Right ventricle myocardium inferior (tissue), 1 donor: Measurements from ENCODE around the gene EQTN. TPM values are rescaled to one million over a fixed set of nuclear protein-coding genes. Genes with fewer than 3 reads are reported as not detected.

Experiments
- ATAC-seq: fragments of 200-7000 bp; cut with Tn5 transposase; one replicate; pipeline ENCODE4 v1.9.1; 2020; ENCODE audit warnings: mild to moderate bottlenecking, moderate library complexity
- DNase-seq: peaks from one replicate; pipeline ENCODE4 v3.0.0; 2021; ENCODE audit errors: missing footprints
- intact Hi-C: fragments of 100-400 bp; cut with DNase I; formaldehyde crosslinking; loops from one replicate; pipeline ENCODE4 v1.11.0; 2022
- total RNA-seq: library from RNA; stranded (reverse); fragmentation: NEBNext Ultra II Directional; extraction: Animal tissue kit (Norgen Biotek cat#: 25700); gene quantifications from one replicate; pipeline ENCODE4 v1.2.1, GENCODE V29; 2021
- donor health status: DM: no; HTN: yes; CAD: no; lungs with severe emphysema.

EQTN gene
- total RNA-seq, 1 donor from 2014 or later = not detected

DNA sequence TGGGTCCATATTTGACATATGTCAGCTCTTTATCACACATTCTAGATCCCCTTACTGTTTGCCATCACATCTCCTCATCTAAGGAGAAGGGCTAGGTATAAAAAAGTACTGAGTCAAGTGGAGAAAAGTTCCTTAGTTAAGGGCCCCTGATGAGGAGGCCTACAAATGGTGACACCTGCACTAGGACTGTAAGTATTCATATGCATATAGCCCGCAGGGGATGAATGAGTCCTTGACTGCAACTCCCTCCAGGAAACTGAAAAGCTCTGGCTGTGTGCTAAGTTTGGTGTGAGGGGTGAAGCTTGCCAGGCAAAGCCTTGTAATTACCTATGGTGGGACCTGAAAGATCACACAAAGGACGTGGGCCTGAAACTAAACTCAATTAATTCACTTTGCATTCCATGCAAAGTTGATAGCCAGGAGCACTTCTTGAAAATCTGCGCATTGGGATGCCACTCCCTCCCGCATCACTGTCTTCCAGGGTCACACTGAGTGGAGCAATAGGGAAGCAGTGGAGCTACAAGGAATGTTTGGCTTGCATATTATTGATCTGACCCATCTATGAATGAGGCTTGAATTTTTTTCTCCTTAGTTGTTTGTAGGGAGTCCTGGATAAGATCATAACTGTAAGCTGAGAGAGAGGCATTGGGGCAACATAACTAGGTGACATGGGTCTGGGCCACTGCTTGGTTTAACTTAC is 11.9 kb upstream of the EQTN start:
- DNase-seq = no peak
- intact Hi-C loops = no loop called here
- ATAC-seq = no peak

DNA sequence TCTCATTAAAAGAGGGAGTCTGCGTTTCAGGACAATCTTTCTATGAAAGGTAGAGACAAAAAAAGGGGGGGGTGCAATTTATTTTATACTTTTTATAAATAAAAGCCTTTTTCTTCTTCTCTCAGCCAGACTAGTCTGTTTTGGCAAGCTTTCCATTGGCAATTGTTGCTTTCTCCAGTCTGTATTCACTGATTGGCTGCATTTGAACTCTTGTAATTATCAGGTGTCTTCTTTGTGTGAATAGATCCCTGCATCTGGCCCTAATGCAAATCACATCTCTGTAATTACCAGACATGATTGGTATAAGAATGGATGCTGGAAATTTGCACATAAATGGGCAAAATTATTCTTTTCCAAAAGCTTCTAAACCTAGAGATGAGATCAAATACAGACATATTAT is 7.6 kb upstream of the EQTN start:
- intact Hi-C loops = no loop called here
- DNase-seq (no peak), ATAC-seq (no peak)

DNA sequence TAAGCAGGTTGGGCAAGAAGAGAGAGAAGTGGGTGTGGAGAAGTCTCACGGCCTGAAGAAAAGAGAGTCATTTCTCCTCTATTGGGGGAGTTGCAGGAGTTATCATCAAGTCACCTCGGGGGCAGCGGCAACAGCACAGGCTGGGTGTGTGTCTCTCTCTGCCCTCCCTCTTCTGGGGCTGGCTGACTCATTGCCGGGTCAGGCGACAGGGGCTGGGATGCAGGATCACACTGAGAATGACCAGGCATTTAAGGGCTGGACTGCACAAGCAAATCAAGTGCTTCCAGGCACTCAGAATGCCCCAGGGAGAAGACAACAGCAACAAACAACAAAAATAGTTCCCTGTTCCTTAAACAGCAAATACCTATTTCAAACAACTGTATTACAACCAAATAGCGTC is 6.3 kb upstream of the EQTN start:
- ATAC-seq (peak; percentile 52), DNase-seq (no peak)
- intact Hi-C loops = no loop called here

DNA sequence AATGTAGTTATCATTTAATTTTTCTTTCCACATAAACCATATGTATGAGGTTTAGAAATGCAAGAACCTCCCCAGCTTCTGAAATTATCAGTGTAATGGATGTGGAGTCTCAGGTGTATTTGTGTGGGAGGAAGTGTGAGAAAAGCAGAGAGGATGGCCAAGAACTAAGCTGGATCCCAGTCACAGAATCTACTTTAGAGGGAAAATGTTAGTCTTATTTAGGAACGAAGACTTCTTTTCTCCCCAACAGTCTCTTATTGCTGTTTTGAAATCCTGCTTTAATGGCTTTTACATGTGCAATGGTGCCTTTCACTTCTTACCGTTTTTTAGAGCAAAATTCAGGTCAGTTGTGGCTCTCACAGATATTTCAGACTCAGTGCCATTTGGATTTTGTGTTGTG is 3.0 kb downstream of the EQTN start:
- intact Hi-C loops = no loop called here
- ATAC-seq (no peak), DNase-seq (no peak)

DNA sequence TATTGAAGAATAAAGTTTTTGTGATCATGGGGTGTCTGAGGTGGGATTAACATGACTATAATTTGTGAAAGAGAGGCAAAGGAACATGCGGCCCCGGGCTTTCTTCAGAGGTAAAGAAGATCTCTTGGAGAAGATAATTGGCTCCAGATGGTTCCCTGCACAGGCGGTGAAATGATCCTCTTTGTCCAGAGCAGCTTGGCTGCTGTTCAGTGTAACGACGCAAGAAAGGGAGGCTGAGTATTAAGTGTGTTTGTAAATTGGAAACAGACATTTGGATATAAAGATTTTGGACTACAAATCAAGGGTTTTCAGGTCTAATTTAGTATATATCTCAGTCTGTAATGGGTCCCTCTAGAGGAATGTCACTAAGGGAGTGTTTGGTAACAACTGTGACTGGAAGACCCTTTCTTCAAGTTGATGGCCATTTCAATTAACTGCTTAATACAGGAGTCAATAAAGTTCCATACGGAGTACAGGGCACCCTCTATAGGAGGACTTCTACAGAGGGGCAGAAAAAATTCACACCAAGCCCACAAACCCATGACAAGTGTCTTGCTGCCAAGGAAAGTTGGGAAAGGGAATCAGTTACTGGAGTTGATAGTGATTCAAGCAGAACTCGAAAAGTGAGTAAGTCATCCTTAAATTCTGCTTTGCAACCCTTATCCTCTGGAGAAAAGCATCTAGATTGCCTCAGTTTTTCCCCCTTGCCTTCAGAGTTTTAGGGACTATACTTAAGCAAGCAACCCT is 4.1 kb downstream of the EQTN start:
- DNase-seq (no peak), ATAC-seq (no peak)
- intact Hi-C loops = no loop called here

DNA sequence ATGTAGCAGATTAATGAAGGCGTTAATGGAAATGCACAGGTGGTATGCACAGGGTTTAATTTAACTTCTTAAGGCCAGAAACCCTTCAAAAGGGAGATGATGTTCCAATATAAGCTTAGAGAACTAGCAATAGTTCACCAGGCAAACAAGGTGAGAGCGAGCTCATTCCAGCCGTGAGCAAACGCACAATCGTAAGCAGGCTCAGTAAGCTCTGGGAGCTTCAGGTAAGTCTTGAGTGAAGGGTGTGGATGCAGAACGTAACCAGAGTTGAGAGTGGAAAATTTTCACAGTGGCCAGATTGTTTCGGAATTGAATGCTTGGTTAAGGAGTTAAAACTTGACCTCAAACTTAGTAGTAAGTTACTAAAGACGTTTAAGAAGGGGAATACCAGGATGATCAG is 5.7 kb downstream of the EQTN start:
- intact Hi-C loops = no loop called here
- no peak for DNase-seq
- ATAC-seq = no peak

DNA sequence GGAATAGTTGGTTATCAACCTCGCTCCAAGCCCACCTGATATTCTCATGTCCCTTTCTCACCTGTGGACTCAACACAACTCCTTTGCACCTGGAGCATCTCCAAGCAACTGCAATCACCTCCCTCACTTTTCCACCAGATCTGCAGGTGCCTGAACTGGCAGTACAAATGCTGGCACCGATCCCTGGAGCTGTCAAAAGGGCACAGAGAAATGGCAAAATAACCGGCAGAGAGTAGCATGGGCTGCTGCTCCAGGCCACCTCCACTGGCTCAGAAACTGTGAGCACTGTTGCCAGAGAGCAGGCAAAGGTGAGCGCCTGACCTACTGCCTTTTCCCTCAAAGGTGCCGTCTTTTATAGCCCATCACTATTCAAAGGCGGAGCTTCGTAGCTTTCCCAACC is 14.7 kb downstream of the EQTN start:
- no peak for DNase-seq
- intact Hi-C loops = no loop called here
- ATAC-seq = no peak

DNA sequence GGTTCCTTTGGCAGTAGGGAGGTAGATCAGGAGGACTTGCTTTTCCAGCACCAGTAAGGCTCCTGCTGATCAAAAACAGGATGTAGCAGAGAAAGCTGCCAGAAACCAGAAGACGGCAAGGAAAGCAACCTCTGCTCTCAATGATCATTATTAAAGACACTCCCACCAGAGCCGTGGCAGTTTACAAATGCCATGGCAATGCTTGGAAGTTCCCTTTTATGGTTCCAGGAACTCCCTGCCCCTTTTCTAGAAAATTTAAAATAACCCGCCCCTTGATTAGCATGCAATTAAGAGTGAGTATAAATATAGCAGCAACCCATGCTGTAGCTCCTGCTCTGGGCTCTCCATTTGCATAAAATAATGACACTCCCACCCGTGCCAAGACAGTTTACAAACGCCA is 16.1 kb downstream of the EQTN start:
- no peak for DNase-seq
- ATAC-seq = no peak
- intact Hi-C loops = no loop called here

DNA sequence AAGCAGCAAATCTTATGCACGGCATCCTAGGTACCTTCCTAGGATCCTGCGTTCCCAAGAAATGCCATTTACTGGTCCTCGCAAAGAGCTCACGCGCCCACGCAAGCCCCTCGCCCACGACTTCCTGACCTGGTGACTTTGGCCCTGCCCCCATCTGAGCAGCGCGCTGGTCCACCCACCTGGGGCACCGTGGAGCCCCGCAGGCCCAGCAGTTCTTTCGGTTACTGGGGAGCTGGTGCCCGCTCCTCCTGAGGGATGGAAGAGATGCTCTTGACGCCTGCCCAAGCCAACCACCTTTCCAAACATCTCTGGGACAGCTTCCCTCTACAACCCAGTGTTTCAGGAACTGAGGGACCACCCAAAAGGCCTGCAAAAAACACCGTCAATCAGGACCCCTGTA is 16.7 kb downstream of the EQTN start:
- DNase-seq (no peak), ATAC-seq (no peak)
- intact Hi-C loops = no loop called here

DNA sequence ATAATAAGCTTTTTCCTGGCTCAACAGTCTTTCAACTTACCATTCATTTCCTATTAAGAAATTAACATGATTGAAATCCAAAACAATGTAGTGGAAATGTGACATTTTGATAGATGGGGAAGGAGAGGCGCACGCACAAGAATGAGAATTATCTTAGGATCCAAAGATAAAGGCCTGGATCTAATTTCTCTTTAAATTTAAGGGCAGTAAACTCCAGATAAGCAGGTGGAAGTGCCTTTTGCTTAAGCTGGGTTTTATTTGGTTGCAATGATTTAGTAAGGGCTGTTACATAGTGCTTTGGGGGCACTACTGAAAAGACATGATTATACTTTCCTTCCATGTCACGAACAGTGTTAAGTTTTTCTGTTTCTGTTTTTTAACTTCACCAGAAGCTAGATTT is 17.3 kb downstream of the EQTN start:
- ATAC-seq = no peak
- no peak for DNase-seq
- intact Hi-C loops = no loop called here

DNA sequence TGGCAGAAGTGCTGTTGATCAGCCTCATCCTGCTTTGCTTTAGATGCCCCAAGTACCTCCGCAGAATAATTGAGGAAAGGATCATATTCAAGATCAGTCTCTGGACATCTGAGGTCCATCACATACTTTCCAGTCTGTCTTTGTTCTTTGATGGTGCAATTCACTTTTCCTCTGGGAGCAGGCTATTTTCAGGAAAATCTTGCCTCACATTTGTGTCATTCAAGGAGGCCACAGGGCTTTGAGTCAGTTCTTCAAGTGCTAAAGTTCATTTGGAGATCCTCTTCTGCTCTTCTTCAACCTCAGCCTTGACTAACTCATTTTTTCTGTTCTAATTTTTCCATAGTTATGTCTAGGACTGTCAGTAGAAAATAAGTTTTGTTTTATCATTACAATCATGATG is 18.6 kb downstream of the EQTN start:
- intact Hi-C loops = no loop called here
- ATAC-seq (no peak), DNase-seq (no peak)

DNA sequence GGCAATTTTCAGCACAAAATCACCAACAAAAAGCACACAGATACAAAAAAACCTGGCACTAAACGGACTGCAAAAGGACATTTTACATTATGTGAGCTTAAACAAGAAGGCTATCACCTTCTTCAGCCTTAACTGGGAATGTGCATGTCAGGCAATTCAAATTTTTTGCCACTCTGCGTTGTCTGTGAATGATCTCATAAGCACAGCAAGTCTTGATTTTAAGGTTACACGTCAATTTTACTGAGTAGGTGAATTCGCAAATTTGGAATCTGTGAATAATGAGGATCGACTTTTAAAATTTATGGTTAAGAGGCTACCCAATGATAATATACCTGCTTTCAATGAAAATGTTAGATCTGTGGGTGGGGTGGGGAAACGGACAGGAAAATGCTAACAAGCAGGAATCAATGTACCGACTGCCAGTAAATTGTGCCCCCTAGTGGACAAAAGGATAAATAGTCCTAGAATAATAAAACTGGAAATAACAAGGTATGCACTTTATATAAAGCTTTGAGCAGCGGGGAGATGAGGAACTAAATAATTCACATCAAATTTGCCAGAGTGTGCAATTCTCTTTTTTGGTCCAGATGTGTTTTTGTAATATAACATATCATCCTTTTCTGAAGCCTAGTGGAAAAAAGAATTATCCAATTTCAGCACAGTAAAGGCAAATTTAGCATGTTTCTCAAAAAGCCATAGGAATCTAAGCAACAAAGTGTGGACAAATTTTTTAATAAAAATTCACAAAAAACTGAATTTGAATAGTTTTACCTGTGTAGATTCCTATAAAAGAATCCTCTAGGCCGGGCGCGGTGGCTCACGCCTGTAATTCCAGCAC is 20.5 kb downstream of the EQTN start:
- no peak for DNase-seq
- intact Hi-C loops = loop anchor here (2.0 kb wide), 1 partner anchor 242 kb away; no protein-coding TSS in a partner anchor
- no peak for ATAC-seq

DNA sequence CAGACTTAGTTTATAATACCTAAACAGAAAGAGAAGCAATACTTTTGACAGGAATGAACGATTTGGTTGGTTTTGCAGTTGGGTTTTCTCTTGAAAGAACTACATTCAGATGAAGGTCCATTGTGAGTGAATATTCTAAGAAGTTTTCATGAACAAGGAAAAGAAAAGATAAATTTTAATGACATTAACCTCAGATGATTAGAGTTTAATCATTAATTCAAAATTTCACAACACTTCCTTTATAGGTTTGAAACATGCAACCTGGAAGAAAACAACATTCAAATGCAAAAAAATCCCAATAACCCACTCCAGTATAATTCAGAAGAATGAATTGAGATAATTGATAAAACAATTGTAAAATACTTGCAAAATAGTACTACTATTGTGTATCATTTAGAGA is 23.8 kb downstream of the EQTN start:
- no peak for DNase-seq
- intact Hi-C loops = no loop called here
- no peak for ATAC-seq

DNA sequence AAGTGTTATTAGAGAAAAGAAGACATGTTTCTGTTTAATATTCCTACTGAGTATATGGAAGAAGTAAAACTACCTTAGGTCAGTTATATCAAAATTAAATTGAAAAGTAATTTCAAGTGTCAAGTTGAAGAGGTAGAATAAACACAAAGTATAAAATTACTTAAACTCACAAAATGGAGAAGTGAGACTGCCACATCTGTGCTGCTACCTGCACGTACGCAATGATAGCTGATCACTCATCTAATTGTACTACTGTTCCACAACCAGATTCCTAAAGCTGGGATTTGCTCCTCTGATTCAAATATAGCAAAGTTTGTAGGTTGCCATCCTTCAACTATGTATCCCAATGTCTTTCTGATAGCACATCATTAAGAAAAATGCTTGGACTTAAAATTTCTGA is 24.8 kb downstream of the EQTN start:
- intact Hi-C loops = no loop called here
- DNase-seq = no peak
- ATAC-seq = no peak

DNA sequence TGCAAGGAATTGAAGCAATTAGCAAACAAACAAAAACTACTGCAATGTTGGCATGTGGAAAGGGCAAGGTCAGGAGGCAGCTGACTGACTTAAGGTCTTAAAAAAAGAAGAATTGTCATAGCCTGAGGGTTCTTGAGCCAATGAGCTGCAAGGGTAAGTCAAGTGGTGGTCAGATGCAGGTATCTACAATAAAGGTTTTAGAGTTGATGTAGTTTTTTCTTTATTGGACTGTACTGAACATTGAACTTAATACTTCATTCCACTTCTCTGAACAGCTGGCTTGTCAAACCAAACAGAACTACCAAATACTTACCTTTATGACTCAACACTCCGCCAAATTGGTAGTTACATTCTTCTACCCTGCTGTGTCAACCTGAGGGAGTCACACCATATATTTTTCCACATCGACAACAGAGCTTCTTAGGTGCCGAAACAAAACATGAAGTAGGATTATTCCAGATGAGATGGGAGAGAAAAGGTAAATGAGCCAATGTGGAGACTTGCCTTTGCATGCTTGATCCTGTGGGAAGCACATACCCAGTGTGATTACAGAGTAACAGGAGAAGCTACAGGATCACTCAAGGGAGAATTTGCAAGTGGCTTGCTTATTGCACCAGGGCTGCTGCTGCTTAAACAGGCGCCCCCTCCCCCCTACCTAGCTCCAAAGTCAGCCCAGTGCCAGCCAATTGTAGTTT is 35.3 kb downstream of the EQTN start:
- intact Hi-C loops = no loop called here

DNA sequence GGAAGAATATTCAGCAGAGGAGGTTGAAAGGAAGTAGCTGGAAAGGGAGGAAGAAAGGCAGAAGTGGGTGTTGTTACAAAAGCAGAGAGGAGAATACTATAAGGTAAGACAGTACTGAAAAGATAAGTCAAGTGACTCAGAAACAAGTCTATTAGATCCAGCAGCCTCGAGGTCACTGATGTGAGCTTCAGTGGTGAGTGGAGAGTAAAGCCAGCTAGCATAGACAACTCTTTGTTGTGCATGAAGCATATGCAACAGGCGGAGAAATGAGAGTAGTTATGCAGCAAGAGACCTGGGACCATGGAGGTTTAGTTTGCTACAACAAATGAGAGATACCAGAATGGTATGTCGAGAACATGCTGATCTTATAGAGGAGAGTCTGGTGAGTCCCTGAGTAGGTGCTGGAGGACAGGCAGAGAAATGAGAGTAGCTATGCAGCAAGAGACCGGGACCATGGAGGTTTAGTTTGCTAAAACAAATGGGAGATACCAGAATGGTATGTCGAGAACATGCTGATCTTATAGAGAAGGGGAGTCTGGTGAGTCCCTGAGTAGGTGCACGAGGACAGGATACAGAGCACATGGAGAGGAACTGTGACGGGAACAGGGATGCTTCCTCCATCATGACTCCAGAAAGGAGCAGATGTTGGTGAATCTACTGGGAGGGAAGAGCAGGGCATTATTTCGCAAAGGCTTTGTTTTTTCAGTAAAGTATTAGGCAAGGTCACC is 36.0 kb downstream of the EQTN start:
- intact Hi-C loops = no loop called here
- ATAC-seq = no peak
- no peak for DNase-seq

More for the DNA sequence above, 35.3 kb downstream of the EQTN start:
- ATAC-seq (no peak), DNase-seq (no peak)

DNA sequence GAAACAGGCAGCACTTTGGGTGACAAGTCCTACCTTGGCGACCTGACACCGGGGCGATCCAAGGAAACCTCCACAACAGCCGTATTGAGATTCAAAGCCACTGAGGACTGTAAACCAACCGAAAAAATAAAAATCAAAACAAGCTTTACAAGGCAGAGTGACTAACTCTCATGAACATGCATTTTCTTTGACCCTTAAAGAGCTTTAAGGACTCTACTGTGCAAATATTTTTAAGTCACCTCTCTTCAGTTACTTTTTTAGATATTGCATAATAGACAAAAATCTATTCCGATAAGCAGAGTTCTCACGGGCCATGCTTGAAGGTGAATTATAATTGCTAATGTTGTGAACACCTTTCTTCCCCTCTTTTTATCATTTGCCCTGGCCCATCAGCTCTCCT is 38.3 kb downstream of the EQTN start:
- intact Hi-C loops = no loop called here

DNA sequence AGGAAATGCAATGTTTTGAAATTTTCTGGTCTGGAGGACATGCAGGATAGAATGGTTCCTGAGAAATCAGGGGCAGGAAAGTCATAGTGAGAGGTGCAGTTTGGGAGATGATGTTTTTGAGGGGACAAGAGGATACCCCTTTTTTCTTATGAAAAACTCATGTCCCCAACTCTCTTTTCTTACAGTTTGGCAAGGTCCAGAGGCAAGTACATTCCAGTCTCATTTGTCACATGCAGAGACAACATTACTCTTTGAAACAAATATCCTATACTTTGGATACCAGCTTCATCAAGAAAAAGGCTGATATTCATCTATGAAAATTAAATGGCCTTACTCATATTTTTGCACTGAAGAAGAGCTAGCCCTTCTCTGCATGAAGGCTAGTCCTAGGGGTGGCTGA is 48.2 kb downstream of the EQTN start:
- no peak for ATAC-seq
- DNase-seq = no peak
- intact Hi-C loops = no loop called here

More for the DNA sequence above, 38.3 kb downstream of the EQTN start:
- DNase-seq (no peak), ATAC-seq (no peak)

DNA sequence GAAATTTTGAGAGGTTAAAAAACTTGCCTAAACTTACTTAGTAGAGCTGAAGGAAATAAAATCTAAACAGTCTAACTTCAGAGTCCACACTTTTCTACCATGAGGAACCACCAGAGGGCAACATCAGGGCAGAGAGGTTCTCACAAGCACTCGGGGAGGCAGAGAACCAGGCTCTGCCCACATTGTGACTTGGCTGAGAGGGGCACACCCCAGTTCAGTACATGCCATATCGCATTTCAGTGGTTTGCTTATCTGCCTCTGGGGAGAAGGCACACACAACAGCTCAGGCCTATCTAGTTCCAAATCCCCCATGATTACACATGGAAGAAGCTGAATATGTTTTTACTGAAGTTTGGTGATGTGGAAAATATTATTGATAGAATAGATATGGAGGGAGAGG is 49.2 kb downstream of the EQTN start:
- intact Hi-C loops = loop anchor here (2.0 kb wide), 1 partner anchor 301 kb away; no protein-coding TSS in a partner anchor
- ATAC-seq (no peak), DNase-seq (no peak)
